Stimulated activated CD4-positive, alpha-beta T cell treated with anti-CD3 and anti-CD28 coated beads, Interleukin-1b, Interleukin-23, amount 100 ng/mL, for 4 hours (primary cell): ENCODE data around the gene ARHGEF26.
"Not testable (repeated sequence)": the region's sequence is repeated elsewhere in the genome, so short reads cannot be mapped to it uniquely, and the experiment has no call there.

Source experiments
- DNase-seq, 2 donors: peaks; one replicate each; pipeline ENCODE4 v3.0.0-alpha.2; 2020; ENCODE audit warnings: low read depth in 2 of 2

The ARHGEF26 gene, protein sequence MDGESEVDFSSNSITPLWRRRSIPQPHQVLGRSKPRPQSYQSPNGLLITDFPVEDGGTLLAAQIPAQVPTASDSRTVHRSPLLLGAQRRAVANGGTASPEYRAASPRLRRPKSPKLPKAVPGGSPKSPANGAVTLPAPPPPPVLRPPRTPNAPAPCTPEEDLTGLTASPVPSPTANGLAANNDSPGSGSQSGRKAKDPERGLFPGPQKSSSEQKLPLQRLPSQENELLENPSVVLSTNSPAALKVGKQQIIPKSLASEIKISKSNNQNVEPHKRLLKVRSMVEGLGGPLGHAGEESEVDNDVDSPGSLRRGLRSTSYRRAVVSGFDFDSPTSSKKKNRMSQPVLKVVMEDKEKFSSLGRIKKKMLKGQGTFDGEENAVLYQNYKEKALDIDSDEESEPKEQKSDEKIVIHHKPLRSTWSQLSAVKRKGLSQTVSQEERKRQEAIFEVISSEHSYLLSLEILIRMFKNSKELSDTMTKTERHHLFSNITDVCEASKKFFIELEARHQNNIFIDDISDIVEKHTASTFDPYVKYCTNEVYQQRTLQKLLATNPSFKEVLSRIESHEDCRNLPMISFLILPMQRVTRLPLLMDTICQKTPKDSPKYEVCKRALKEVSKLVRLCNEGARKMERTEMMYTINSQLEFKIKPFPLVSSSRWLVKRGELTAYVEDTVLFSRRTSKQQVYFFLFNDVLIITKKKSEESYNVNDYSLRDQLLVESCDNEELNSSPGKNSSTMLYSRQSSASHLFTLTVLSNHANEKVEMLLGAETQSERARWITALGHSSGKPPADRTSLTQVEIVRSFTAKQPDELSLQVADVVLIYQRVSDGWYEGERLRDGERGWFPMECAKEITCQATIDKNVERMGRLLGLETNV

DNA sequence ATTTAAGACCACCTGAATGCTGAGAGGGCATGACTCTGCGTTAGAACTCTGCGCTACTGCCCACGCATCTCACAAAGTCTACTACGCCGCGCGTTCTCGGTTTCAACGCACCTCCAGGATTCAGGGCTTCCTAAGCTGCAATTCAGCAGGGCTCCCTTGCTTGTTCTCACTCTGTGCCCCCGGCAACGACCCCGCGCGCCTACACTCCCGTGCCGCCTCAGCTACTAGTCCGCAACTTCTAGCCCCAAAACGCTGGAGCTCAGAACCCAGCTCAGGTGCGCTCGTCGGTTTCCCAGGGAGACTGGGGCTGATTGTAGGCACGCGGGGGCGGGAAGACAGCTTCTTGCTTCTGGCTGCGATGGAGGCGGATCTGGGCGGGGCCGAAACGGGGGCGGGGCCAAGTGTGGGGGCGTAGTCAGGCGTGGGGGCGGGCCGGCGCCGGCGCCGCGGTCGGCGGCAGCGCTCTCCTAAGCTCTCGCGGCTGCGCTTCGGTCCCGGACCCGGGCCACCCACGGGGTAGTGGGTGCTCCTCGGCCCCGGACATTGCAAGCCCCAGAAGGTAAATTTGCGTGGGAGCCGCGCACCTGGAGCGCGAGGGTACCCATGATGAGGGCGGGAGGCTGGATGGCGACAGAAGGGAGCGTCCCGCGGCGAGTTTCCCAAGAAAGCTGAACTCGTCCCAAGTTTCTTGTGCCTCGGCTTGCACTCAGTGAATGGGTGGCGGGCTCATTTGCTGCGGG is at the start of gene ARHGEF26:
ARHGEF26 (plus strand) TSS at position 430 of the 740 bp plus-strand sequence. CDS start 603 bp downstream, outside the sequence.
- peak; percentile 68 to 70 for DNase-seq

DNA sequence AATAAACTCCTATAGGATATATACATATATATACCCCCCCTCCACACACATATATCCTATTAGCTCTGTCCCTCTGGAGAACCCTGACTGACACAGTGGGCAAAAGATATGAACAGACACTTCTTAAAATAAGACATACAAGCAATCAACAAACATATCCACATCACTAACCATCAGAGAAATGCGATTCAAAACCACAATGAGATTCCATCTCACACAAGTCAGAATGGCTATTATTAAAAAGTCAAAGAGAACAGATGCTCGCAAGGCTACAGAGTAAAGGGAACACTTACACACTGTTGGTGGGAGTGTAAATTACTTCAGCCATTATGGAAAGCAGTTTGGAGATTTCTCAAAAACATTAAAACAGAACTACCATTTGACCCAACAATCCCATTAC is 46.2 kb upstream of the ARHGEF26 start:
- no peak for DNase-seq

DNA sequence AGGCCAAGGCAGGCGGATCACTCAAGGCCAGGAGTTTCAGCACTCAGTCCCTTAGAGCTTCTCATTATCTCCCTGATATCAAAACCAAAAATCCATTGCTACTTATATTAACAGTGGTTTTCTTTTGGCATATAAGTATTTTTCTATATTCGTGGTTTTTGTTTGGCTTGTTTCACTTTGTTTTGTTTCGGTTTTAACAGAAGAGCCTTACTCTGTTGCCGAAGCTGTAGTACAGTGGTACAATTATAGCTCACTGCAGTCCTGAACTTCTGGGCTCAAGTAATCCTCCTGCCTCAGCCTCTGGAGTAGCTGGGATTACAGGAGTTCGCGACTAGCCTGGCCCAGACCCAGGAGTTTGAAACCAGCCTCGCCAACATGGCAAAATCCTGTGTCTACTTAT is 42.5 kb upstream of the ARHGEF26 start:
- no peak for DNase-seq

DNA sequence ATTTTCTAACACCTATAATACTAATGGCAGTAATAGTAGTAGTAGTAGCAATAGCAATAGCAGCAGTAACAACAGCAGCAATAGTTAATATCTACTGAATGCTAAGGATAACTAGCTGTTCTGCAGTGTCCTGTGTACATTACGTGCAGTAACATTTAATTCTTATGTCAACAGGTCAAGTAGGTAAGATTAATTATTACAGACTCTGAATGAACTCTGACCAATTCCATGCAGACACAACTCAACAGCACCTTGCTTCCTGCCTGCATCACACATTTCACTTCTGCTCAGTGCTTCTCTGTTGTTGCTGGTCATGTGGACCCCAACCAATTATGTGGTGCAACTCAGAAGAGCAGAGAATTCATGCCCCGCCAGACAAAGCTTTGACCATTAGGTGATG is 39.9 kb upstream of the ARHGEF26 start:
- DNase-seq = no peak

DNA sequence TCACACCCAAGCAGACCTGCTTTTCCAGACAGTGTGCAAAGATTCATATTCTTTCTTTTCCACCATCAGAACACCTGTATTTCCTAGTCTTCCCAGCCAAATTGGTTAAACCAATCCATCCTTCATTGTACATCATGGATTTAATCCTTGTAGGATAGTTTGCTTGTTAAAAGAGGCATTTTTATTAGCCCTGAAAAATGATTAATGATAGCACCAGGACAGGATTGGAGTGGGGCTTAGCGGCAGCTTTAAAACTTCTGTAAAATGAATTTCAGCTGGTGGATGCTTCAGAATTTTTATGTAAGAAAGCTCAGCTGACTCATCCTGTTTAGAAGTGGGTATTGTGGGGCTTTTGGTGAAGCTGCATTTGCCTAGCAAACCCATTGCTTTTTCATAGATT is 36.1 kb upstream of the ARHGEF26 start:
- DNase-seq = no peak

DNA sequence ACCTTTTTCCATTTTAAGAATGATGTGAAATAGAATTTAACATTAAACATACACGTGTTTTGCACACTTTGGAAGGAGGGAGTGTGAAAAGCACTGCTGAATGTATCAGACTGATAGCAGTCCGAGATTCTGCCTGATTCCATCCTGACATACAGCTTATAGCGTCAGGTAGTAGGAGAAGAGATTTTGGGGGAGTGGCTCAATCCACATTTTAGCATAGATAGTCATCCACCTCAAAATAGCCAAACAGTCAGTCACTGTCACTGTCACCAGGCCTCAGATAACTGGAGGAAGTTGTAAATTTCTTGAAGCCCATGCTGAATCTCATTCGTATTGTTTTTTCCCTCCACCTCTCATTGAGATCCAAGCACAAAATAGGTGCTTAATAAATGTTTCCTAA is 35.4 kb upstream of the ARHGEF26 start:
- no peak for DNase-seq

DNA sequence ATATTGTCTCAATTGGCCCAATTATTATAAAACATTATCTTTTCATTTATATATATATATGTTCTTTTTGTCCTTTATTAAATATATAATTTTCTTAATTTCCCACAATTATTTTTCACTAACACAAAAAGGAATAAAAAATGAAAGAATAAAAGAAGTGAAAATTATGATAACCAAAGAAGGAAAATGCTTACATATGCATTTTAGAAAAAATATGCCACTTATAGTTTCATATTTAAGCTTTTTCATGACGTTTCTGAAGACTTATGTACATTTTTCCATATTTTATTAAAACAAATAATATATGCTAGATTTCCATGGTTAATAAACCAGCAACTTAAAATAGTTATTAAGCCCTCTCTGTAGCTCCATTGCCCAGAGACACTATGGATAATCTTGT is 34.9 kb upstream of the ARHGEF26 start:
- no peak for DNase-seq

DNA sequence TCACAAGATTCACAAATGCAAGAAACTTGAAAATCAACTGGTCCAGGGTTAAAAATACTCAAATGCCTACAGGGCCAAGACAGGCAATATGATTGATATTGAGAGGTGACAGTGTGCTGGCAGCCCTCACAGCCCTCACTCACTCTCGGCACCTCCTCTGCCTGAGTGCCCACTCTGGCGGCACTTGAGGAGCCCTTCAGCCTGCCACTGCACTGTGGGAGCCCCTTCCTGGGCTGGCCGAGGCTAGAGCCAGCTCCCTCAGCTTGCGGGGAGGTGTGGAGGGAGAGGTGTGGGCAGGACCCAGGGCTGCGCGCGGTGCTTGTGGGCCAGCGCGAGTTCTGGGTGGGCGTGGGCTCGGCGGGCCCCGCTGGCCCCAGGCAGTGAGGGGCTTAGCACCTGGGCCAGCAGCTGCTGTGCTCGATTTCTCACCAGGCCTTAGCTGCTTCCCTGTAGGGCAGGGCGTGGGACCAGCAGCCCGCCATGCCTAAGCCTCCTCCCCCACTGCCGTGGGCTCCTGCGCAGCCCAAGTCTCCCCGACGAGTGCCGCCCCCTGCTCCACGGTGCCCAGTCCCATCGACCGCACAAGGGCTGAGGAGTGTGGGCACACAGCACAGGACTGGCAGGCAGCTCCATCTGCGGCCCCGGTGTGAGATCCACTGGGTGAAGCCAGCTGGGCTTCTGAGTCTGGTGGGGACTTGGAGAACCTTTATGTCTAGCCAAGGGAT is 33.3 kb upstream of the ARHGEF26 start:
- DNase-seq = not testable (repeated sequence)

DNA sequence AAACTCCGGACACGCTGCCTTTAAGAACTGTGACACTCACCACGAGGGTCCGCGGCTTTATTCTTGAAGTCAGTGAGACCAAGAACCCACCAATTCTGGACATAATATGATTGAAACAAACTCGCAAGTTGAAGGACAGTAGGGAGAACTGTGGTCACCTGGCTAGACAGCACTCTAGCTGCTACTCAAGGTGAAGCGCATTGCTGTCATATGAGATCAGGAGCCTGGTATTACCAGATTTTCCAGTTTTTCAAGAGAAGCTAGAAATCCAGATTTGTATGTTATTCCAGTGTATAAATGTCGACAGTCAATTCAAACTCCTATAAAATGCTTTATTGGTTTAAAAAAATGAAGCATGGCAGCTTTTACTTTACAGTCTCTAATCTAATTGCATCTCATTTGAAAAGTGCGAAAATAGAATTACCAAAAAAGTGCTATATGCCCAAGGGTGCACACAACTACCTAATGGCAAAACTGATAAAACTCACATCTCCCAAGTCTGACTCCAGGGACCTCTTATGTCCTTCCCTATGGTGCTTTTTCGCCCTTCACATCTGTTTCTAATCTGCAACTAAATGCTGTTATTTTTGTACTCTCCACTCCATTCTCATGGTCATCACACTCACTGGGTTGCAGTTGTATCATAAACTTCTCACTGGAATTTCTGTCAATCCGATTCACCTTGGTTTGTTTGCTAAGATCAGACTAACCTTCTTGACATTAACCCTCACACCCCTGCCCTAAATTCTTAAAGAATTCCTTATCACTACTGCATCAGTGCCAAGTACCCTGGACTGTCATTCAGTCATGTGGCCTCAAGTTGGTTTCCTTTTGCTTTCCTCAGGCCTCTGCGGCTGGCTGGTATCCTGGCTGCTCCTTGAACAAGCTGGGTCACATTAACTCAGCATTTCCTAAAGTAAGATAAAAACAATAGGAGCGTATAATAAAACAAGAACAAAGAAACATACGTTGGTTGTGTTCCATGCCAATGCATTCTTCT is 31.5 kb upstream of the ARHGEF26 start:
- DNase-seq = no peak

DNA sequence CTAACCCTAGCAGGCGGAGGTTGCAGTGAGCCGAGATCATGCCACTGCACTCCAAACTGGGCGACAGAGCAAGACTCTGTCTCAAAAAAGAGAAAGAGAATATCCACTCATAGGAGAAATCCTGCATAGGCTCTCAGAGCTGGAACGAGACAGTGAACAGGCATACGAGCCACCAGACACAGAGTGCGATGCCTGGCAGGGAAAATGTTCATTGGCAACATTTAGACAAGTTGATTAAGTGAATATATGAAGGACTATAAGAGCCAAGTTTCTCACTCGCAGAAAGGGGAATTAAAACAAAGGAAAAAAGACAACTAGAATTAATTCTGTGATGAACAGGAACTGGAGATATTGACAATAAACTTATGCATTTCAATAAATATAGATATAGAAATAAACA is 27.1 kb upstream of the ARHGEF26 start:
- no peak for DNase-seq

DNA sequence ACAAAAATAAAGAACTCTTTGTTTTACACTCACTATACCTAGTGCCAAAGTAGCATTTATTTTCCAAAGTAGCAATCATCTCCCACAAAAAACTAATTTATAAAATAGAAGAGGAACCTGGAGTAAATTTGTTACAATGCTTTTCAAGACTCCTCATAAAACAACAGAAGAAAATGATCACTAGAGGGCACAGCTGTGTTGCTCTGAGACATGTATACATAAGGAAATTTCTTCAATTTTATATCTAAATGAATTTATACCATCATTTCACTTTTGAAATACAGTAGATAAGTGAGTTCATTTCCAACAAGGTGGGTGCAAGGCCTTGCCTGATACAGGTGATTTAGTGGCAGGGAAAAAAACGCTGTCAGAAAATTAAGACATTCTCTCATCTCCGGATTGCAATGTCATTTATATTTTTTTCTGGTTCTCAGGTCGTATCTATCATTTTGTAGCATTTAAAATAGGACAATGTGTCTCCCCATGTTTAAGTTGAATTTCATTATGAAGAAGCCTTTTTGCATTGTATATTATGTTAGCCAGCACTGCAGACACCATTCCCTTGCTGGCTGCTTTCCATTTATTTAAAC is 25.3 kb upstream of the ARHGEF26 start:
- DNase-seq = no peak

DNA sequence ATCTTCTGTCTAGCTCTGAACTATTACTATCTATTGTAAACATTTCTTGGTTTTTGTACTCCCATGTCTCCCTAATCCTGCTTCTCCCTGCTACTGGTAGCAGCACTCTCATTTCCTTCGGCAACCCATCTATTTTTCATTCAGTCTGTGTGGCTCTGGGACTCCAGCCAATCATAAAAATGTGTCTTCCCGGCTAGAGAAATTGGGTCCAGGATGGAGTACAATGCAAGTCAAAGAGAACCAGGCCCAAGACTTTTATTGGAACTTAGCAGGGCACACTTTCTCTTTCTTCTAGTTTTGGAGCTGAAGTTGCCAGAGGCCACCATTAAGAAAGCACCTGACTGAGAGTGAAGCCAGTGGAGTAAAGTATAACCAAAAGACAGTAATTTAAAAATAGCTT is 22.8 kb upstream of the ARHGEF26 start:
- DNase-seq = no peak

DNA sequence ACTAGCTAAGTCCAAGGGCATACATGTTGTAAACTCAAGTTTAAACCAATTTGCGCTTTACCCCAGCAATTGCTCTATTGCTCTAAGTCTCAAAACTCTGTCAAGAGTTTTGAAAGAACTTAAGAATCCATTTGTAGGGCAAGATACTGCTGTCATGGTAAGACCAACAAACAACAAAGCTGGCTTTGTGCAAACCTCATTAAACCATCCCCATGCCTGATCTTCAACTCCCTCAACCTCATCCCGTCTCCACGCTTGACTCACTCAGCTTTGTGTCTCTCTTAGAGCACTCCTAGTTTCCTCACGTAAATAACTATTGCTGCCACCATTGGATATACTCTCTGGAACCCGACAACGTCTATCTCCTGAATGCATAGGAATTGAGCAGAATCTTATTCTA is 20.6 kb upstream of the ARHGEF26 start:
- DNase-seq = no peak

DNA sequence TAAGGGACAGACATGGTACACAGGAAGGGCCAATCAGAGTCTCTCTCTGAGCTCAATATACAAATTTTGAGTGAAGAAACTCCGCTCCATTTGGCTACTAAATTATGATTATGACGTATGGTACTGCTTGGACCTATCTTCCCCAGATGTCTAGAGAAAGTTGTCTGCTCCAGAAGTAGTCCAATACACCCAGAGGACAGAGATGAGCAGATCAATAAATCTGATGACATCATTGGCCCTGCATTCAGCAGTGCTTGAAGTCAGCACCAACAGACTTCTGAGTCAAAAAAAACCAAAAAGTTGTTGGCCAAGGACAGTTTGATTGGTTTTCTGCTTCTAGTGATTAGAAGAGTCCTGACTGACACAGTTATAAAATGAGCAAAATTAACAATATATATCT is 19.9 kb upstream of the ARHGEF26 start:
- DNase-seq = no peak

DNA sequence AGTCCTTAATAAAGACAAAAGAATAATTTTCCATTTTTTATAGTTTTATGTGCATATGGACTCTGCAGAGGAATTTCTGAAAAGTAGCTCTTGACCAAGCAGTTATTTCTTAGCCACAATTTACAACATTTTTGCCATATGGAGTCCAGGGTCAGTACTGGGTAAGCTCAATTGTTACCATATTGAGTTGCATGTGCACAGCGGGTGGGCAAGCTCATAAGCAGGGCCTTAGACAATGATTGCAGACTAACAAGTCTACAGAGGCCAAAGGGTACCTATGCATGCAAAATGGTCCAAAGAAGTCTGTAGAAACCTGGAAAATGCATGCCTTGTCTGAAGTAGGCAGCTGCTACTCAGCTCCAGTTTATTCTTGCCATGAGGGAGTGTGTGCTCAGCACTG is 19.0 kb upstream of the ARHGEF26 start:
- no peak for DNase-seq

DNA sequence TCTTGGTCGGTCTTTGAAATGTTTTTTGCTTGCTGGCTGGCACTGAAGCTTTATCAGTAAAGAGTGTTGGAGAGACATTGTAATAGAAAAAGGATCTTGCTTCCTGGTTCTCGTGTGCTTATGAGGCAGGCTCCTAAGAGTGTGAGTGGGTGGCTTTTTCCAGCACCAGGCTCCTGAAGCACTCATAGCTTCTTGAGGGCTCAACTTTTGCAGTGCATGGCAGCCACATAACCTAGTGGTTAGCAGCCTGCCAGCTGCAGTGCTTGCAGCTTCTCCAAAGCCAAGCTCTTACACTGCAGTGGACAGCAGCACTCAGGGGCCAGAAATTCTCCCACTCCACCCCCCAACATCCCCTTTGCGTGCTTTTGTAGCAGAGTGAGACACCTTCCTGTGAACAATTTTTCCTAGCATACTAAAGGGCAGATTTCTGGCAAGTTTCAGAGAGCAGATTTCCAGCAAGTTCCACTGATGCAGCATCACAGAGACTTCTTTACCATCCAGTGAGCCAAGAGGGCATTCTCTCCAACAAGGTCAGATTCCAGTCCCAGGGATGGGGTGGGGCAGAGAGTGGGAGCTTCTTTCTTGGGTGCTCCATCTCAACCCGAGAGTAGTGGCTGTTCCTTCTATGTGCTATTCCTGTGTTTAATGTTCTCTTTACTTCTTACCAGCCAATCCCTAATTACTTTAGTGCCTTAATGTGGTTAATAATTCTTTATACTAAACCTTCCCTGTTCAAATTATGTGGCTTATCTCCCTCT is 15.8 kb upstream of the ARHGEF26 start:
- no peak for DNase-seq

DNA sequence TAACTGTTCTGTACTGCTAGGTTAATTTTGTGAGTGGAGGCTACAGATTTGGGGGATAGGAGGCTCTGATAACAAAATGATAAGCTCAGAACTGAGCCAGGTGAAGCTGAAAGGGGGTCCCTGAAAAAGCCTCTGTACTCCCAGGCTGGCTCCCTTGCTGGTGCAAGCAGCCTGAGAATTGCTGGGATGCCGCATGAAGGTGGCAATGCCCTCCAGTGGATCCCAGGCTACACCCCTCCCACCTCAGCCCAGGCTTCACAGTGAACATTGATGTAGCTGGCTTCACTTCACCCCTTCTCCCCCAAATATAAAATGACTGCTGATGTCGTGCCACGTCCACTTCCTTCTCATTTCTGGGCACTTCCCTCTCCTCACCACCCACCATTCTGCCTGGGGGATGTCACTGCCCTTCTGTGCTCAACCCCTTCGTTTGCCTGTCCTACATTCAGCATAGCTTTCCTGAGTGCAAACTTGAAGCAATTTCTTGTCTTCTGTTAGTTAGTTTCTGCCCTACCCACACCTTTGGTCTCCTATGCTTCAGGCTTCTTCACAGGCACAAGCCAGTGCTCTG is 9.7 kb upstream of the ARHGEF26 start:
- DNase-seq = no peak

DNA sequence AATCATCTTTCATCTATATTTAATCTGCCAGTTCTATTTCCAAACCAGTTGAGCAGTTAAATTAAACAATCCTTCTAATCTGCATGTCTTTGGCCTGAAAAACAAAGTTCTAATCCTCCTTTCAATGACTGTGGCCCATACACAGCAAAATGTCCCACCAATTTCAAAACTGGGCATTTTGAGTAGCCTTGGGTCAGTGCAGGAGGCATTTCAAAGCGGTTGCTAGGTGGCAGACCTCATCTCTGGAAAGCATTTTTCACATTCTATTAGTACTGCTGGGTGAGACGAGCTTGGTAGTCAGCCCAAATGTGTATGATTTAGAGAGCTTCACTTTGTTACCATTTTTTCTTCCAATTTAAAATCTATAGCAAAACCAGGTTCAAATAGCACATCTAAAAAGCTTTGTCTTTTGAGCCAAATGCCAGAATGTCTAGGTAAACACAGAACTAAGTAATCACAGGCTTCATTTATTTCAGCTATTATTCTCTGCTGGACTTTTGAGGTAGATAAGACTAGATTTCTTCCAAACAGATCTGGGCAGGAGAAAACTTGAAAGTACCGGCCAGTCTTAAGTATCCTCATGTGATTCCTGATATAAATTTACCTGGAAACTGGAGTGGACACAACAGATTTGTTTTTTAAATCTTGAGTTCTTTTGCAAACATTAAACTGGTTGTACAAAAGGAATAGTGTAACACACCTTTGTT is 8.9 kb upstream of the ARHGEF26 start:
- DNase-seq = no peak
